ENCODE measurements around the gene ASPHD2. TPM values are rescaled to one million over a fixed set of nuclear protein-coding genes. Genes with fewer than 3 reads are reported as not detected.

ASPHD2 gene
- total RNA-seq, 1 donor from 2014 or later: 4.9 TPM

- TF ChIP-seq CTCF (IDR thresholded peaks at IDR 0.05): no peak
- Mint-ChIP-seq H3K4me1 (ENCODE audit: unreplicated experiment) (no peaks in the 10 kb centered on the region), H3K4me3 (ENCODE audit: unreplicated experiment) (no peak overlapping the region), H3K36me3 (ENCODE audit: unreplicated experiment) (no peaks in the 10 kb centered on the region), H3K9me3 (ENCODE audit: unreplicated experiment) (no peaks in the 10 kb centered on the region), H3K27me3 (ENCODE audit: unreplicated experiment) (peaks cover 68% of the 10 kb centered on the region), H3K27ac (ENCODE audit: unreplicated experiment) (no peak overlapping the region)
- no peak for DNase-seq (ENCODE audit: extremely low spot score, unreplicated experiment)
Measured at GRCh38 chr22:26385164-26385563, 43.9 kb upstream of the ASPHD2 start.

GRCh38 chr22:26389125-26389524 lies 39.9 kb upstream of the ASPHD2 start:
- H3K4me1 Mint-ChIP-seq (ENCODE audit: unreplicated experiment): no peaks in the 10 kb centered on the region
- H3K4me3 Mint-ChIP-seq (ENCODE audit: unreplicated experiment): no peak overlapping the region
- no peak for DNase-seq (ENCODE audit: extremely low spot score, unreplicated experiment)
- no peak for TF ChIP-seq CTCF (IDR thresholded peaks at IDR 0.05)
- no peaks in the 10 kb centered on the region for H3K36me3 Mint-ChIP-seq (ENCODE audit: unreplicated experiment)
- H3K27me3 Mint-ChIP-seq (ENCODE audit: unreplicated experiment): peaks cover 57% of the 10 kb centered on the region
- H3K9me3 Mint-ChIP-seq (ENCODE audit: unreplicated experiment): no peaks in the 10 kb centered on the region
- H3K27ac Mint-ChIP-seq (ENCODE audit: unreplicated experiment): no peak overlapping the region

GRCh38 chr22:26391091-26391490 lies 38.0 kb upstream of the ASPHD2 start:
- no peak for DNase-seq (ENCODE audit: extremely low spot score, unreplicated experiment)
- Mint-ChIP-seq H3K36me3 (ENCODE audit: unreplicated experiment) (no peaks in the 10 kb centered on the region), H3K27me3 (ENCODE audit: unreplicated experiment) (peaks cover 55% of the 10 kb centered on the region), H3K9me3 (ENCODE audit: unreplicated experiment) (no peaks in the 10 kb centered on the region), H3K27ac (ENCODE audit: unreplicated experiment) (no peak overlapping the region), H3K4me3 (ENCODE audit: unreplicated experiment) (no peak overlapping the region), H3K4me1 (ENCODE audit: unreplicated experiment) (peaks cover 4% of the 10 kb centered on the region)
- TF ChIP-seq CTCF (IDR thresholded peaks at IDR 0.05): no peak

GRCh38 chr22:26391623-26392022 lies 37.4 kb upstream of the ASPHD2 start:
- Mint-ChIP-seq H3K27me3 (ENCODE audit: unreplicated experiment) (peaks cover 59% of the 10 kb centered on the region), H3K27ac (ENCODE audit: unreplicated experiment) (no peak overlapping the region), H3K4me3 (ENCODE audit: unreplicated experiment) (no peak overlapping the region), H3K9me3 (ENCODE audit: unreplicated experiment) (no peaks in the 10 kb centered on the region), H3K4me1 (ENCODE audit: unreplicated experiment) (peaks cover 4% of the 10 kb centered on the region), H3K36me3 (ENCODE audit: unreplicated experiment) (no peaks in the 10 kb centered on the region)
- TF ChIP-seq CTCF (IDR thresholded peaks at IDR 0.05): no peak
- DNase-seq (ENCODE audit: extremely low spot score, unreplicated experiment): no peak

- DNase-seq (ENCODE audit: extremely low spot score, unreplicated experiment): no peak
- Mint-ChIP-seq H3K27me3 (ENCODE audit: unreplicated experiment) (peaks cover 53% of the 10 kb centered on the region), H3K9me3 (ENCODE audit: unreplicated experiment) (no peaks in the 10 kb centered on the region), H3K4me3 (ENCODE audit: unreplicated experiment) (no peak overlapping the region), H3K4me1 (ENCODE audit: unreplicated experiment) (peaks cover 6% of the 10 kb centered on the region), H3K27ac (ENCODE audit: unreplicated experiment) (no peak overlapping the region), H3K36me3 (ENCODE audit: unreplicated experiment) (no peaks in the 10 kb centered on the region)
- no peak for TF ChIP-seq CTCF (IDR thresholded peaks at IDR 0.05)
Measured at GRCh38 chr22:26393929-26394328, 35.1 kb upstream of the ASPHD2 start.
